CD4-positive, CD25-positive, alpha-beta regulatory T cell (primary cell): ENCODE results near the gene PHF21A. TPM values are rescaled to one million over a fixed set of nuclear protein-coding genes. Genes with fewer than 3 reads are reported as not detected.

Experiments used
- ATAC-seq, 2 donors: fragments of 150-1000 bp; cut with Tn5 transposase; one replicate each; pipeline ENCODE4 v1.10.0; 2021; ENCODE audit warnings: low read depth in 2 of 2, moderate number of reproducible peaks in 2 of 2, moderate library complexity in 1 of 2
- DNase-seq, 3 donors: peaks; one replicate each; pipeline versions ENCODE4 v3.0.0 to v3.0.0-alpha.2; 2012 to 2022; ENCODE audit warnings: mixed read lengths in 1 of 3
- H3K27ac ChIP-seq: one replicate; pipeline ENCODE4 v1.7.0; 2013; ENCODE audit warnings: mild to moderate bottlenecking, low read length; ENCODE audit not compliant: insufficient read depth, poor library complexity, severe bottlenecking
- H3K27me3 ChIP-seq: one replicate; pipeline ENCODE4 v1.7.0; 2013; ENCODE audit warnings: low read length; ENCODE audit not compliant: control insufficient read depth, insufficient read depth
- H3K36me3 ChIP-seq: one replicate; pipeline ENCODE4 v1.7.0; 2013; ENCODE audit warnings: mild to moderate bottlenecking, low read length, moderate library complexity; ENCODE audit not compliant: control insufficient read depth, insufficient read depth
- H3K4me1 ChIP-seq: 2 replicates; pipeline ENCODE4 v1.7.0; 2013; ENCODE audit warnings: mild to moderate bottlenecking, low read length; ENCODE audit not compliant: insufficient read depth, control insufficient read depth, poor library complexity, severe bottlenecking
- H3K4me3 ChIP-seq: one replicate; pipeline ENCODE4 v1.7.0; 2013; ENCODE audit warnings: low read depth, mild to moderate bottlenecking, low read length, moderate library complexity
- H3K9me3 ChIP-seq, 2 experiments: 1 replicate in 1 of 2; 2 replicates in 1 of 2; pipeline ENCODE4 v1.7.0; 2013; ENCODE audit warnings: low read length in 2 of 2, mild to moderate bottlenecking in 1 of 2, moderate library complexity in 1 of 2; ENCODE audit not compliant: control insufficient read depth in 2 of 2
- H3K27ac Mint-ChIP-seq, 3 donors: one replicate each; pipeline ENCODE4 v1.8.0; 2020 to 2022; ENCODE audit warnings: mild to moderate bottlenecking in 3 of 3, mixed read lengths in 3 of 3, moderate library complexity in 2 of 3
- H3K27me3 Mint-ChIP-seq: one replicate; pipeline ENCODE4 v1.8.0; 2022; ENCODE audit warnings: mild to moderate bottlenecking, mixed read lengths
- H3K36me3 Mint-ChIP-seq: one replicate; pipeline ENCODE4 v1.8.0; 2020; ENCODE audit warnings: mixed read lengths
- H3K4me1 Mint-ChIP-seq, 4 donors: one replicate each; pipeline ENCODE4 v1.8.0; 2020 to 2022; ENCODE audit warnings: mixed read lengths in 4 of 4, mild to moderate bottlenecking in 1 of 4
- H3K4me3 Mint-ChIP-seq, 4 donors: one replicate each; pipeline ENCODE4 v1.8.0; 2020 to 2022; ENCODE audit warnings: mild to moderate bottlenecking in 4 of 4, mixed read lengths in 4 of 4, moderate library complexity in 3 of 4
- H3K9me3 Mint-ChIP-seq, 7 donors: one replicate each; pipeline ENCODE4 v1.8.0; 2020 to 2022; ENCODE audit warnings: mixed read lengths in 7 of 7, mild to moderate bottlenecking in 3 of 7, moderate library complexity in 2 of 7
- polyA plus RNA-seq, 4 donors: library from polyadenylated mRNA; unstranded; fragments of 300-500 nt; fragmentation: Illumina TruSeq; gene quantifications; one replicate each; pipeline ENCODE4 v1.2.3, GENCODE V29; 2021
- total RNA-seq: library from RNA; stranded (reverse); gene quantifications from one replicate; pipeline ENCODE4 v1.2.3, GENCODE V29; 2022

The PHF21A gene
- total and polyA plus RNA-seq, 5 donors from 2014 or later: 6.0 to 111 (median 9.2) TPM

GRCh38 chr11:46144741-46145140 is 23.5 kb upstream of the PHF21A start:
- Histone ChIP-seq H3K27me3 (peaks cover 4% of the 10 kb centered on the region), H3K9me3 (no peaks in the 10 kb centered on the region), H3K36me3 (no peaks in the 10 kb centered on the region), H3K27ac (no peak overlapping the region), H3K4me1 (no peaks in the 10 kb centered on the region), H3K4me3 (no peak overlapping the region)
- no peak for ATAC-seq
- Mint-ChIP-seq H3K27ac (no peak overlapping the region), H3K9me3 (peaks cover 0 to 2% (median 0%) of the 10 kb centered on the region in 7 donors), H3K4me3 (no peak overlapping the region), H3K36me3 (no peaks in the 10 kb centered on the region), H3K4me1 (no peaks in the 10 kb centered on the region), H3K27me3 (peaks cover 42% of the 10 kb centered on the region)
- no peak for DNase-seq

GRCh38 chr11:46143049-46143806 is 22.0 kb upstream of the PHF21A start:
- Histone ChIP-seq H3K9me3 (no peaks in the 10 kb centered on the region), H3K27ac (no peak overlapping the region), H3K4me3 (no peak overlapping the region), H3K4me1 (no peaks in the 10 kb centered on the region), H3K36me3 (no peaks in the 10 kb centered on the region), H3K27me3 (peaks cover 2% of the 10 kb centered on the region)
- ATAC-seq: no peak
- no peak for DNase-seq
- Mint-ChIP-seq H3K27me3 (peaks cover 43% of the 10 kb centered on the region), H3K9me3 (no peaks in the 10 kb centered on the region), H3K4me1 (no peaks in the 10 kb centered on the region), H3K27ac (no peak overlapping the region), H3K36me3 (no peaks in the 10 kb centered on the region), H3K4me3 (no peak overlapping the region)

GRCh38 chr11:46142561-46142960 is 21.3 kb upstream of the PHF21A start:
- H3K36me3 Mint-ChIP-seq: no peaks in the 10 kb centered on the region
- H3K4me3 Mint-ChIP-seq: no peak overlapping the region
- Histone ChIP-seq H3K4me3 (no peak overlapping the region), H3K36me3 (no peaks in the 10 kb centered on the region), H3K27me3 (peaks cover 2% of the 10 kb centered on the region), H3K27ac (no peak overlapping the region), H3K4me1 (no peaks in the 10 kb centered on the region), H3K9me3 (no peaks in the 10 kb centered on the region)
- no peaks in the 10 kb centered on the region for H3K9me3 Mint-ChIP-seq
- DNase-seq (no peak), ATAC-seq (no peak)
- H3K4me1 Mint-ChIP-seq: no peaks in the 10 kb centered on the region
- no peak overlapping the region for H3K27ac Mint-ChIP-seq
- peaks cover 40% of the 10 kb centered on the region for H3K27me3 Mint-ChIP-seq

DNA sequence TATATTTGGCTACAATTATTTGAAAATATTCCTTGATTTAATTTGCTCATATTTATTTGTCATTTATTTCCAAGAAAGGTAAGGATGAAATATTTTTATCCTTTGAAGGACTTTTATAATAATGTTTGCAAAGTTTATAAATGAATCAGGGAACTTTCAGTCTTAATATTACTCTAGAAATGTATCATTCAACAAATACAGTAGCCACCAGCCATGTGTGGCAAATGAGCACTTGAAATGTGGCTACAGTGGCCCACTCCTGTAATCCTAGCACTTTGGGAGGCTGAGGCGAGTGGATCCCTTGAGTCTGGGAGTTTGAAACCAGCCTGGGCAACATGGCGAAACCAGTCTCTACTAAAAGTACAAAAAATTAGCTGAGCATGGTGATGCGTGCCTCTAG is 20.3 kb upstream of the PHF21A start:
- H3K4me3 Mint-ChIP-seq: no peak overlapping the region
- no peak overlapping the region for H3K4me3 ChIP-seq
- H3K9me3 ChIP-seq: no peaks in the 10 kb centered on the region
- H3K27me3 Mint-ChIP-seq: peaks cover 34% of the 10 kb centered on the region
- ATAC-seq: no peak
- H3K36me3 ChIP-seq: no peaks in the 10 kb centered on the region
- DNase-seq: no peak
- no peak overlapping the region for H3K27ac Mint-ChIP-seq
- no peaks in the 10 kb centered on the region for H3K36me3 Mint-ChIP-seq
- H3K27me3 ChIP-seq: peaks cover 2% of the 10 kb centered on the region
- no peak overlapping the region for H3K27ac ChIP-seq
- no peaks in the 10 kb centered on the region for H3K4me1 ChIP-seq
- no peaks in the 10 kb centered on the region for H3K9me3 Mint-ChIP-seq
- H3K4me1 Mint-ChIP-seq: no peaks in the 10 kb centered on the region

GRCh38 chr11:46134540-46134939 is 13.3 kb upstream of the PHF21A start:
- H3K9me3 Mint-ChIP-seq: no peaks in the 10 kb centered on the region
- H3K27me3 Mint-ChIP-seq: peaks cover 34% of the 10 kb centered on the region
- no peak overlapping the region for H3K4me3 Mint-ChIP-seq
- peaks cover 2% of the 10 kb centered on the region for H3K27me3 ChIP-seq
- H3K4me3 ChIP-seq: no peak overlapping the region
- DNase-seq: no peak
- no peaks in the 10 kb centered on the region for H3K36me3 Mint-ChIP-seq
- no peak for ATAC-seq
- no peaks in the 10 kb centered on the region for H3K9me3 ChIP-seq
- no peaks in the 10 kb centered on the region for H3K4me1 ChIP-seq
- H3K4me1 Mint-ChIP-seq: peaks cover 0 to 3% (median 0%) of the 10 kb centered on the region in 4 donors
- H3K27ac ChIP-seq: no peak overlapping the region
- no peaks in the 10 kb centered on the region for H3K36me3 ChIP-seq
- no peak overlapping the region for H3K27ac Mint-ChIP-seq

- Histone ChIP-seq H3K36me3 (no peaks in the 10 kb centered on the region), H3K27ac (no peak overlapping the region)
- H3K27me3 Mint-ChIP-seq: peaks cover 31% of the 10 kb centered on the region
These were observed 12.8 kb upstream of the PHF21A start for GRCh38 chr11:46134061-46134460.

GRCh38 chr11:46133119-46133518 is 11.9 kb upstream of the PHF21A start:
- H3K27me3 Mint-ChIP-seq: peaks cover 26% of the 10 kb centered on the region
- ATAC-seq: no peak
- no peak overlapping the region for H3K4me3 Mint-ChIP-seq
- Histone ChIP-seq H3K27ac (no peak overlapping the region), H3K27me3 (no peaks in the 10 kb centered on the region), H3K9me3 (no peaks in the 10 kb centered on the region), H3K4me1 (no peaks in the 10 kb centered on the region), H3K36me3 (no peaks in the 10 kb centered on the region), H3K4me3 (no peak overlapping the region)
- H3K9me3 Mint-ChIP-seq: no peaks in the 10 kb centered on the region
- no peak overlapping the region for H3K27ac Mint-ChIP-seq
- peaks cover 0 to 3% (median 0%) of the 10 kb centered on the region in 4 donors for H3K4me1 Mint-ChIP-seq
- DNase-seq: no peak
- H3K36me3 Mint-ChIP-seq: no peaks in the 10 kb centered on the region

More at GRCh38 chr11:46134061-46134460, 12.8 kb upstream of the PHF21A start:
- no peak overlapping the region for H3K4me3 ChIP-seq
- DNase-seq (no peak), ATAC-seq (no peak)
- H3K27me3 ChIP-seq: peaks cover 2% of the 10 kb centered on the region
- no peak overlapping the region for H3K27ac Mint-ChIP-seq
- no peaks in the 10 kb centered on the region for H3K9me3 Mint-ChIP-seq
- H3K4me1 ChIP-seq: no peaks in the 10 kb centered on the region
- H3K4me1 Mint-ChIP-seq: peaks cover 0 to 3% (median 0%) of the 10 kb centered on the region in 4 donors
- no peaks in the 10 kb centered on the region for H3K36me3 Mint-ChIP-seq
- no peak overlapping the region for H3K4me3 Mint-ChIP-seq
- H3K9me3 ChIP-seq: no peaks in the 10 kb centered on the region

- Mint-ChIP-seq H3K4me3 (no peak overlapping the region), H3K9me3 (no peaks in the 10 kb centered on the region), H3K27ac (no peak overlapping the region), H3K27me3 (peaks cover 24% of the 10 kb centered on the region), H3K4me1 (peaks cover 11 to 14% (median 13%) of the 10 kb centered on the region in 4 donors), H3K36me3 (no peaks in the 10 kb centered on the region)
- Histone ChIP-seq H3K9me3 (no peaks in the 10 kb centered on the region), H3K36me3 (no peaks in the 10 kb centered on the region), H3K27ac (no peak overlapping the region), H3K4me1 (peaks cover 7% of the 10 kb centered on the region), H3K27me3 (no peaks in the 10 kb centered on the region), H3K4me3 (no peak overlapping the region)
- DNase-seq (no peak), ATAC-seq (no peak)
These were observed 9.2 kb upstream of the PHF21A start for GRCh38 chr11:46130286-46130940.
